ENCODE results near the gene SGCD.

The SGCD gene

GRCh38 chr5:156624686-156625085 lies 297.7 kb downstream of the SGCD start:
- TF ChIP-seq REST (IDR thresholded peaks at IDR 0.05; ENCODE audit: insufficient read depth in 1 of 2, low read depth in 2 of 2, low read length in 2 of 2) (no peak), TAF1 (IDR thresholded peaks at IDR 0.05; ENCODE audit: borderline replicate concordance, insufficient read depth, low read length) (no peak), FOXP2 (optimal IDR thresholded peaks at IDR 0.05; ENCODE audit: borderline replicate concordance, extremely low read depth, extremely low read length, insufficient read depth) (no peak), SIN3A (IDR thresholded peaks at IDR 0.05; ENCODE audit: borderline replicate concordance, insufficient read depth, low read length) (no peak), POLR2AphosphoS5 (IDR thresholded peaks at IDR 0.05; ENCODE audit: low read depth, low read length) (no peak)

- TF ChIP-seq FOXP2 (optimal IDR thresholded peaks at IDR 0.05; ENCODE audit: borderline replicate concordance, extremely low read depth, extremely low read length, insufficient read depth) (no peak), REST (IDR thresholded peaks at IDR 0.05; ENCODE audit: insufficient read depth in 1 of 2, low read depth in 2 of 2, low read length in 2 of 2) (no peak)
Observed at GRCh38 chr5:156628421-156628820, 301.5 kb downstream of the SGCD start.

GRCh38 chr5:156631005-156631404 lies 304.0 kb downstream of the SGCD start:
- TF ChIP-seq TAF1 (IDR thresholded peaks at IDR 0.05; ENCODE audit: borderline replicate concordance, insufficient read depth, low read length) (no peak), REST (IDR thresholded peaks at IDR 0.05; ENCODE audit: insufficient read depth in 1 of 2, low read depth in 2 of 2, low read length in 2 of 2) (no peak), FOXP2 (optimal IDR thresholded peaks at IDR 0.05; ENCODE audit: borderline replicate concordance, extremely low read depth, extremely low read length, insufficient read depth) (no peak), POLR2AphosphoS5 (IDR thresholded peaks at IDR 0.05; ENCODE audit: low read depth, low read length) (no peak), SIN3A (IDR thresholded peaks at IDR 0.05; ENCODE audit: borderline replicate concordance, insufficient read depth, low read length) (no peak)

- TF ChIP-seq POLR2AphosphoS5 (IDR thresholded peaks at IDR 0.05; ENCODE audit: low read depth, low read length) (no peak), FOXP2 (optimal IDR thresholded peaks at IDR 0.05; ENCODE audit: borderline replicate concordance, extremely low read depth, extremely low read length, insufficient read depth) (no peak), SIN3A (IDR thresholded peaks at IDR 0.05; ENCODE audit: borderline replicate concordance, insufficient read depth, low read length) (no peak), TAF1 (IDR thresholded peaks at IDR 0.05; ENCODE audit: borderline replicate concordance, insufficient read depth, low read length) (no peak), REST (IDR thresholded peaks at IDR 0.05; ENCODE audit: insufficient read depth in 1 of 2, low read depth in 2 of 2, low read length in 2 of 2) (no peak)
Observed at GRCh38 chr5:156634301-156634700, 307.3 kb downstream of the SGCD start.

- no peak for TF ChIP-seq SIN3A (IDR thresholded peaks at IDR 0.05; ENCODE audit: borderline replicate concordance, insufficient read depth, low read length)
- TF ChIP-seq TAF1 (IDR thresholded peaks at IDR 0.05; ENCODE audit: borderline replicate concordance, insufficient read depth, low read length) = no peak
- TF ChIP-seq FOXP2 (optimal IDR thresholded peaks at IDR 0.05; ENCODE audit: borderline replicate concordance, extremely low read depth, extremely low read length, insufficient read depth) = no peak
- no peak for TF ChIP-seq POLR2AphosphoS5 (IDR thresholded peaks at IDR 0.05; ENCODE audit: low read depth, low read length)
- no peak for TF ChIP-seq REST (IDR thresholded peaks at IDR 0.05; ENCODE audit: insufficient read depth in 1 of 2, low read depth in 2 of 2, low read length in 2 of 2)
Observed at GRCh38 chr5:156640691-156641241, 313.8 kb downstream of the SGCD start.
